Prostate gland (tissue), 2 donors: Measurements from ENCODE around the gene TJP3. TPM values are rescaled to one million over a fixed set of nuclear protein-coding genes. Genes with fewer than 3 reads are reported as not detected.
"Not testable (repeated sequence)": the region's sequence is repeated elsewhere in the genome, so short reads cannot be mapped to it uniquely, and the experiment has no call there.

Experiments used
- DNase-seq: peaks from one replicate; pipeline ENCODE4 v3.0.0-alpha.2; 2019; ENCODE audit warnings: low spot score
- H3K27ac ChIP-seq, 2 donors: fragments of 200-600 bp; sonication (generic); 2 replicates each; pipeline ENCODE4 v1.5.1; 2017 to 2019
- H3K27me3 ChIP-seq: fragments of 200-600 bp; sonication (generic); replicated peaks from 2 replicates; pipeline ENCODE4 v1.5.1; 2019; ENCODE audit not compliant: insufficient read depth
- H3K36me3 ChIP-seq, 2 donors: fragments of 200-600 bp; sonication (generic); 1 replicate in 1 of 2; 2 replicates in 1 of 2; pipeline versions ENCODE4 v1.5.1 to v1.8.1; 2017 to 2019
- H3K4me1 ChIP-seq: fragments of 200-600 bp; sonication (generic); replicated peaks from 2 replicates; pipeline ENCODE4 v1.5.1; 2019
- H3K4me3 ChIP-seq, 2 donors: fragments of 200-600 bp; sonication (generic); 2 replicates each; pipeline ENCODE4 v1.5.1; 2017 to 2019
- H3K9me3 ChIP-seq: fragments of 200-600 bp; sonication (generic); 2 replicates; pipeline ENCODE4 v1.5.1; 2017
- POLR2A ChIP-seq: fragments of 450-650 bp; IDR thresholded peaks from one replicate; pipeline ENCODE4 v1.6.1; 2016; ENCODE audit warnings: antibody characterized with exemption, mild to moderate bottlenecking
- POLR2AphosphoS5 ChIP-seq: sonication (generic); formaldehyde crosslinking; IDR thresholded peaks from one replicate; pipeline ENCODE4 v1.6.1; 2017; ENCODE audit warnings: antibody characterized with exemption
- WGBS: methylation state at CpG from one replicate; pipeline ENCODE4 v1.1.5; 2018; 5-methylcytosine and 5-hydroxymethylcytosine counted together
- intact Hi-C: fragments of 100-400 bp; cut with DNase I; formaldehyde crosslinking; loops from one replicate; pipeline ENCODE4 v1.14.2; 2022
- total RNA-seq, 2 donors: library from RNA; depleted of rRNA; stranded (reverse); fragments of >200 nt; gene quantifications; one replicate each; pipeline ENCODE4 v1.1.0, GENCODE V29; 2016
- TF ChIP-seq, protein P1 (sequence below), 4 experiments: fragments of 200-600 bp in 2 of 4; fragments of 450-650 bp in 2 of 4; sonication (generic) in 2 of 4; IDR thresholded peaks; 1 replicate in 3 of 4; 2 replicates in 1 of 4; pipeline ENCODE4 v1.5.1; 2016 to 2019; ENCODE audit warnings: antibody characterized with exemption in 4 of 4, mild to moderate bottlenecking in 2 of 4, moderate library complexity in 2 of 4

TJP3 gene
- total RNA-seq, 2 donors from 2014 or later = 14.6 to 17.8 TPM

DNA sequence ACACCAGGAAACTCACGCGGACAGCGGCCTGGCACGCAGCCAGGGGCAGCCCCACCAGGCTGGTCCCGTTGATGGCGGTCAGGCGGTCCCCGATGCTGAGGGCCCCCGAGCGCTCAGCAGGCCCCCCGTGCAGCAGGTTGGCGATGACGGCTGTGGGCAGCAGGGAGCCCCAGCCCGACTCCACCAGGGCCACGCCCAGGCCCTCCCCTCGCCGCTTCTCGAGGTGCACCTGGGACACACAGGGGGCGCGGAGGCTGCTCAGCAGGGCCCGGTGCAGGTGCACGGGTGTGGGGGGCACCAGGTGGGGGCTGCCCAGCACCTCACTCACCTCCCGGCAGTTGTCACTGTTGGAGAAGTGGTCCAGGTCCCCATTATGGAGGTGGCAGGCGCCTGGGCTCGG, 44.3 kb downstream of the TJP3 start:
- TF ChIP-seq, protein P1, sequence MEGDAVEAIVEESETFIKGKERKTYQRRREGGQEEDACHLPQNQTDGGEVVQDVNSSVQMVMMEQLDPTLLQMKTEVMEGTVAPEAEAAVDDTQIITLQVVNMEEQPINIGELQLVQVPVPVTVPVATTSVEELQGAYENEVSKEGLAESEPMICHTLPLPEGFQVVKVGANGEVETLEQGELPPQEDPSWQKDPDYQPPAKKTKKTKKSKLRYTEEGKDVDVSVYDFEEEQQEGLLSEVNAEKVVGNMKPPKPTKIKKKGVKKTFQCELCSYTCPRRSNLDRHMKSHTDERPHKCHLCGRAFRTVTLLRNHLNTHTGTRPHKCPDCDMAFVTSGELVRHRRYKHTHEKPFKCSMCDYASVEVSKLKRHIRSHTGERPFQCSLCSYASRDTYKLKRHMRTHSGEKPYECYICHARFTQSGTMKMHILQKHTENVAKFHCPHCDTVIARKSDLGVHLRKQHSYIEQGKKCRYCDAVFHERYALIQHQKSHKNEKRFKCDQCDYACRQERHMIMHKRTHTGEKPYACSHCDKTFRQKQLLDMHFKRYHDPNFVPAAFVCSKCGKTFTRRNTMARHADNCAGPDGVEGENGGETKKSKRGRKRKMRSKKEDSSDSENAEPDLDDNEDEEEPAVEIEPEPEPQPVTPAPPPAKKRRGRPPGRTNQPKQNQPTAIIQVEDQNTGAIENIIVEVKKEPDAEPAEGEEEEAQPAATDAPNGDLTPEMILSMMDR (IDR thresholded peaks at IDR 0.05) = no peak
- TF ChIP-seq POLR2A = no peak
- TF ChIP-seq POLR2AphosphoS5 = no peak
- intact Hi-C loops = no loop called here
- H3K27ac ChIP-seq = no peak overlapping the region
- 62% methylated on average over 9 of the region's 25 CpGs for WGBS
- H3K4me1 ChIP-seq = no peaks in the 10 kb centered on the region
- no peak for DNase-seq
- no peak overlapping the region for H3K4me3 ChIP-seq
- H3K27me3 ChIP-seq = no peaks in the 10 kb centered on the region
- H3K9me3 ChIP-seq = no peaks in the 10 kb centered on the region
- peaks cover 0 to 9% of the 10 kb centered on the region in 2 donors for H3K36me3 ChIP-seq

DNA sequence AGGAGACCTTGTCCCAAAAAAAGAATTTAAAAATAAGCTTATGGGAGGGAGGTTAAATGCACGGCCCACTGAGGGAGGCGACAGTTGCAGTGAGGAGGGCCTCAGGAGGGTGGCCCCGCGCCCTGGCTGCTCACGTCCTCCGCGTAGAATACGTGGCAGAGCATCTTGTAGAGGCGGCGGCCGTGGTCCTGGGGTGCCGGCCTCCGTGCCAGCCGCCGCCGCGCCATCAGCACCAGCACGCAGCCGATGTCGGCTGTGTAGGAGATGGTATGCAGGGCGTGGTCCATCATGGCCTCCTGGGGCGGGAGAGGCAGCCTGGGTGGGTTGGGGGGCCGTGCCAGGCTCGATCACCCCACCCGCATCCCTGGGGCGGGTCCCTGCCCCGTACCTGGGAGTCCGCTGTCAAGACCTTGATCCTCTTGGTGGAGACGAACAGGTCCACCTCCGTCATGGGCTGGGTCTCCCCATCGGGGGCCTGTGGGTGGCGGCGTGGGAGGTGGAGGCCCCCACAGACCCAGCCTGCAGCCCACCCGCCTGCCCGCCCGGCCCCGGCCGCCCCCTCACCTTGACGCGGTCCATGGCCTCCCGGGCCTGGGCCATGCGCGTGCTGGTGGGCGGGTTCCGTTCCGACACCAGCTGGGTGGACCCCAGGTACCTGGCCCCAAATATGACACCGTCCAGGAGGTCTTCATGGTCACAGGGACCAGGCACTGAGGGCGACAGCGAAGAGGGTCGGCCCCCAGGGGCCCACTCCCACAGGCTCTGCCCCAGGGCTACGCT, 45.6 kb downstream of the TJP3 start:
- no peaks in the 10 kb centered on the region for H3K4me1 ChIP-seq
- intact Hi-C loops = no loop called here
- no peak overlapping the region for H3K27ac ChIP-seq
- peaks cover 0 to 9% of the 10 kb centered on the region in 2 donors for H3K36me3 ChIP-seq
- H3K4me3 ChIP-seq = no peak overlapping the region
- TF ChIP-seq, protein P1 (IDR thresholded peaks at IDR 0.05) = no peak
- TF ChIP-seq POLR2AphosphoS5 (no peak), POLR2A (no peak)
- H3K9me3 ChIP-seq = no peaks in the 10 kb centered on the region
- no peak for DNase-seq
- no peaks in the 10 kb centered on the region for H3K27me3 ChIP-seq
- WGBS = 91% methylated on average over 46 of the region's 51 CpGs

DNA sequence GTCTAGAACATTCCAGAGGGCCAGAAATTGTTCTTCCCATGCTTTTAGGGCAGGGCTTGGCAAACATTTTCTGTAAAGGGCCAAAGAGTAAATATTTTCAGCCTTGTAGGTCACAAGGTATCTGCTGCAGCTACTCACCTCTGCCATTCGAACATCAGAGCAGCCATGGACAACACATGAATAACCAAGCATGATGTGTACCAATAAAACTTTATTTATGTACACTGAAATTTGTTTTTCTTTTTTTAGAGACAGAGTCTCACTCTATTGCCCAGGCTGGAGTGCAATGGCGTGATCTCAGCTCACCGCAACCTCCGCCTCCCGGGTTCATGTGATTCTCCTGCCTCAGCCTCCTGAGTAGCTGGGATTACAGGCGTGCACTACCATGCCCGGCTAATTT, 49.5 kb downstream of the TJP3 start:
- H3K36me3 ChIP-seq, H3K27me3 ChIP-seq, H3K27ac ChIP-seq, H3K4me1 ChIP-seq, DNase-seq, H3K9me3 ChIP-seq, H3K4me3 ChIP-seq, intact Hi-C loops: not testable (repeated sequence)
- WGBS = 93% methylated on average over 7 of the region's 7 CpGs

DNA sequence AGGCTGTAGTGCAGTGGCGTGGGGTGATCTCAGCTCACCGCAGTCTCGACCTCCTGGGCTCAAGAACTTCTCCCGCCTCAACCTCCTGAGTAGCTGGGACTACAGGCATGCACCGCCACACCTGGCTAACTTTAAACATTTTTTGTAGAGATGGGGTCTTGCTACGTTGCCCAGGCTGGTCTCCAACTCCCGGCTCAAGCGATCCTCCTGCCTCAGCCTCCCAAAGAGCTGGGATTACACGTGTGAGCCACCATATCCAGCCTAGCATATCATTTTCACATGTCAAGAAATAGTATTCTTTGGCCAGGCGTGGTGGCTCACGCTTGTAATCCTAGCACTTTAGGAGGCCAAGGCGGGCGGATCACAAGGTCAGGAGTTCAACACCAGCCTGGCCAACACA, 50.1 kb downstream of the TJP3 start:
- WGBS = 98% methylated on average over 13 of the region's 13 CpGs
- H3K36me3 ChIP-seq, H3K4me1 ChIP-seq, DNase-seq, H3K27me3 ChIP-seq, H3K4me3 ChIP-seq, H3K9me3 ChIP-seq, intact Hi-C loops, H3K27ac ChIP-seq: not testable (repeated sequence)

DNA sequence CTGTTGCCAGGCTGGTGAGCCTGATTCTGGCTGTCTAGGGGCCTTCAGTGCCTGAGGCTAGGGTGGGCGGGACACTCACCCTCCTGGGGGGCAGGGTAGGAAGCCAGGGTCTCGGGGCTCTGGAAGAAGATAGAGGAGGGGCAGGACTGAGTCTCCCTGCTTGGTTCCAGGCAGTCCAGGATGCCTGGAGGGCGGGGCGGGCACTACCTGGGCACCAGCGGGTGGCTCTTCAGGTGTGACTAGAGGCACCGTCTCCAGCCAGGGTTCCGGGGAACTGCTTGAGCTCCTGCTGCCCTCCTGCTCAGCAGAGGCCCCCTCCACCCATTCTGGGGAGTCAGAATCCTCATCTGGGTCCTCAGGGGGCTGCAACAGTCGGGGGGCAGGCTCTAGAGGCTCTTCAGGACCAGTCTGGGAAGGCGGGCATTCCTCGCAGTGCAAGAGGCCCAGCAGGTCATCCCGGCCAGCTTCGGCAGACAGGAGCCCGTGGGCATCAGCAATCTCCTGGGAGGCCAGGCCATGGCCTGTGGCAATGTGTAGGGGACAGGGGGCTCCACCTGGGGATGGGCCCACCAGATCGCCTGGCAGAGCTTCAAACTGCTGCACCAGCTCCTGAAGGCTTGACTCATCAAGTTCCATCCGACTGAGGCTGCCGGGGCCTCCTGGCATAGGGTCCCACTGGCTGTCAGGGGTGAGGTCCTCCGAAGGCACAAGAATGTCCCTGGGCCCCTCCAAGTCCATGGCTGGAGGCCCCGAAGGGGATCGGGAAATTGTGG, 51.5 kb downstream of the TJP3 start:
- no peaks in the 10 kb centered on the region for H3K36me3 ChIP-seq
- TF ChIP-seq POLR2A (no peak), POLR2AphosphoS5 (no peak)
- no peaks in the 10 kb centered on the region for H3K27me3 ChIP-seq
- H3K9me3 ChIP-seq = no peaks in the 10 kb centered on the region
- WGBS = 87% methylated on average over 18 of the region's 19 CpGs
- H3K4me3 ChIP-seq = peak overlapping the region in 1 of 2 donors; percentile 3
- H3K27ac ChIP-seq = no peak overlapping the region
- H3K4me1 ChIP-seq = peaks cover 3% of the 10 kb centered on the region
- no peak for DNase-seq
- intact Hi-C loops = loop anchor here (5.0 kb wide), 1 partner anchor 228 kb away; the partner anchor contains the start of gene EEF2

DNA sequence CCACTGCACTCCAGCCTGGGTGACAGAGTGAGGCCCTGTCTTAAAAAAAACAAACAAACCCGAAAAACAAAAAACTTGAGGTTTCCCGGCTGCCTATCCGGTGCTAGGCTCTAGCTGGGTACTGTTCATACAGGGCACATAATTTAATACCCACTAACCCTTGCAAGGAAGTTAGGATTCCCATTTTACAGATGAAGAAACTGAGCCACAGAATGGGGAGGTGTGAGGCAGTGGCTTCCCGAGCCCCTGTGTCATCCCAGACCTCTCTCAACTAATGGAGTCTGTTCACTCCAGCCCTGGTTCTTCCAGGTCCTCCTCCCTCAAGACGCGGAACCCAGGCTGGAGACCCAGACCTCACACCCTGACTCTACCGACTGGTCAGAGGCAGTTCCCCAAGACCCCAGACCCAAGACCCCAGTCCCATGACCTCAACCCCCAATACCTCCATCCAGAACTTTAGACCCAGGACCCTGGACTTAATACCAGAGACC, 52.7 kb downstream of the TJP3 start:
- 32% methylated on average over 7 of the region's 7 CpGs for WGBS
- peaks cover 3% of the 10 kb centered on the region for H3K4me1 ChIP-seq
- TF ChIP-seq, protein P1 (IDR thresholded peaks at IDR 0.05) = no peak
- TF ChIP-seq POLR2A = no peak
- no peak for TF ChIP-seq POLR2AphosphoS5
- H3K27me3 ChIP-seq = no peaks in the 10 kb centered on the region
- DNase-seq = no peak
- peaks cover 0 to 4% of the 10 kb centered on the region in 2 donors for H3K36me3 ChIP-seq
- H3K27ac ChIP-seq = peak overlapping the region; percentile 96 to 99
- intact Hi-C loops = loop anchor here (5.0 kb wide), 1 partner anchor 226 kb away; the partner anchor contains the start of gene EEF2
- H3K9me3 ChIP-seq = no peaks in the 10 kb centered on the region
- peak overlapping the region; percentile 66 to 78 for H3K4me3 ChIP-seq
